ENCODE measurements around the gene CCDC185. TPM values are rescaled to one million over a fixed set of nuclear protein-coding genes. Genes with fewer than 3 reads are reported as not detected.
"Not testable (repeated sequence)": the region's sequence is repeated elsewhere in the genome, so short reads cannot be mapped to it uniquely, and the experiment has no call there.

CCDC185 gene
- total RNA-seq, 2 donors from 2014 or later = not detected

GRCh38 chr1:223363856-223364684 lies 29.1 kb upstream of the CCDC185 start, which contains the start of gene SUSD4:
SUSD4 (minus strand) TSS chr1:223364176; CDS start chr1:223363425, 751 bp downstream.
- H3K9me3 Mint-ChIP-seq = no peaks in the 10 kb centered on the region
- peak; percentile 72 for ATAC-seq (replicated peaks)
- peaks cover 3% of the 10 kb centered on the region for H3K4me1 Mint-ChIP-seq
- H3K27me3 Mint-ChIP-seq = peaks cover 3% of the 10 kb centered on the region
- peak within 1 kb of the TSS; percentile 71 for H3K4me3 Mint-ChIP-seq
- no peaks in the 10 kb centered on the region for H3K36me3 Mint-ChIP-seq (ENCODE audit: low read depth)
- no peak within 1 kb of the TSS for H3K27ac Mint-ChIP-seq

DNA sequence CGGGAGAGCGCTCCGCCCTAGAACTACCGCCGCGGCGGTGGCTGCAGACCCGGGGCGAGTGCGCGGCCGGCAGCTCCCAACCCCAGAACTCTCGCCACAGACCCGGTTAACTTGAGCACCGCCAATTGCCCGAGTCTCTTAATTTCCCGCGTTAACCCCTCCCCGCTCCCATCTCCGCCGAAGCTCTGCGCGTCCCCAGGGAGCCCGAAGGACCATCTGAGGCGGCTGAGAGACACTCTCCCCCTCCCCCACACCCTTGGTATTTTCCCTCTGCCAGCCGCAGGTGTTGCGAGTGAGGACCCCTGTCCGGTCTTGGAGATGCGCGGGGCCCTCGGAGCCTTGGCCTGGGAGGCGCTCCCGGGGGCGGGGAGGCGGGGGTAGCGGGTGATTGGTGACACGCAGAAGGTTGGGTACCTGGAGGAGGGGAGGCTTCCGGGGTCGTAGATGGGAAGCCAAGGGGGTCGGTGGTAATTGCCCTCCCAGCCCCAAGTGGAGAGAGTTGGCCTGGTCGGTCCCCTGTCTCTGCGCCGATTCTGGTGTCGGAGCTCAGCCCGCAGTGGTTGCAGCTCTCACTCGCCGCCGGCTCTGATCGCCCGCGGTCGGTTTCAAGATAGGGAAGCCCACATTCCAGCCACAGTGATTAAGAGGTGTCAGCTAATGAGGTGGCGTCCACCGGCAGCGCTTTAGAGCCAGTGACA lies 28.4 kb upstream of the CCDC185 start:
- Mint-ChIP-seq H3K9me3 (no peaks in the 10 kb centered on the region), H3K4me3 (peak overlapping the region; percentile 57), H3K27ac (no peak overlapping the region), H3K27me3 (peaks cover 3% of the 10 kb centered on the region), H3K4me1 (peaks cover 3% of the 10 kb centered on the region), H3K36me3 (ENCODE audit: low read depth) (no peaks in the 10 kb centered on the region)
- peak; percentile 43 for ATAC-seq (replicated peaks)

DNA sequence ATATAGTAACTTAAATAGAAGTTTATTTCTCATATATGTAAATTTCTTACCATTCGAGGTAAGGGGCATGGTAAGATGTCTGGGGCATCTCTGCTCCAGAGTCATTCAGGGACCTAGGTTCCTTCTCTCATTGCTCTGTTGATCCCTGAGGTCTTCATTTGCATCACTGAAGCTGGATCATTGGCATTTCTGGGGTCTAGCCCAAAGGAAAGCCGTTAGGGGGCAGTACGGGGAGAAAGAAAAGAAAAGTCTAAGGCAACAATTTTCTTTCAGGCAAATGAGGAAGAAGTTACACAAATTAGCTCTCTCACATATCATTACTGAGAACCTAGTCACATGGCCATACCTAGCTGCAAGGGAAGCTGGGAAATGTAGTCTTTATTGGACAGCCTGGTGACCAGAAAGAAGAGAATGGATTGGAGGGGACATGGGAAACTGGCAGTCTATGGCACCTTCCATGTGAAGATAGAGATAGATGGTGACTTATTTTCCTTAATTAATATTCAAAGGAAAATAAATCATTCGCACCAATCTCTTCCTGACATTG lies 19.1 kb upstream of the CCDC185 start:
- Mint-ChIP-seq H3K27ac (no peak overlapping the region), H3K4me1 (no peaks in the 10 kb centered on the region), H3K4me3 (no peak overlapping the region), H3K9me3 (no peaks in the 10 kb centered on the region), H3K27me3 (peaks cover 3% of the 10 kb centered on the region), H3K36me3 (ENCODE audit: low read depth) (no peaks in the 10 kb centered on the region)
- no peak for ATAC-seq (replicated peaks)

GRCh38 chr1:223378754-223379153 lies 14.5 kb upstream of the CCDC185 start:
- Mint-ChIP-seq H3K4me3 (no peak overlapping the region), H3K9me3 (no peaks in the 10 kb centered on the region), H3K27me3 (peaks cover 3% of the 10 kb centered on the region), H3K4me1 (no peaks in the 10 kb centered on the region), H3K27ac (no peak overlapping the region), H3K36me3 (ENCODE audit: low read depth) (no peaks in the 10 kb centered on the region)
- no peak for ATAC-seq (replicated peaks)

- peaks cover 3% of the 10 kb centered on the region for H3K27me3 Mint-ChIP-seq
- no peaks in the 10 kb centered on the region for H3K9me3 Mint-ChIP-seq
- no peak overlapping the region for H3K27ac Mint-ChIP-seq
- ATAC-seq (replicated peaks) = no peak
- no peak overlapping the region for H3K4me3 Mint-ChIP-seq
- no peaks in the 10 kb centered on the region for H3K4me1 Mint-ChIP-seq
- H3K36me3 Mint-ChIP-seq (ENCODE audit: low read depth) = no peaks in the 10 kb centered on the region
These were observed 7.2 kb upstream of the CCDC185 start for GRCh38 chr1:223386013-223386412.

- ATAC-seq (replicated peaks) = no peak
- H3K36me3 Mint-ChIP-seq (ENCODE audit: low read depth) = no peaks in the 10 kb centered on the region
- H3K9me3 Mint-ChIP-seq = no peaks in the 10 kb centered on the region
- H3K27me3 Mint-ChIP-seq = peaks cover 18% of the 10 kb centered on the region
- H3K4me3 Mint-ChIP-seq = no peak overlapping the region
- no peak overlapping the region for H3K27ac Mint-ChIP-seq
- H3K4me1 Mint-ChIP-seq = no peaks in the 10 kb centered on the region
These were observed 2.6 kb upstream of the CCDC185 start for GRCh38 chr1:223390618-223391017.

- no peaks in the 10 kb centered on the region for H3K4me1 Mint-ChIP-seq
- no peak overlapping the region for H3K27ac Mint-ChIP-seq
- no peak overlapping the region for H3K4me3 Mint-ChIP-seq
- H3K36me3 Mint-ChIP-seq (ENCODE audit: low read depth) = no peaks in the 10 kb centered on the region
- H3K9me3 Mint-ChIP-seq = no peaks in the 10 kb centered on the region
- H3K27me3 Mint-ChIP-seq = peaks cover 18% of the 10 kb centered on the region
- ATAC-seq (replicated peaks) = no peak
These were observed 1.0 kb downstream of the CCDC185 start for GRCh38 chr1:223394242-223394641.

DNA sequence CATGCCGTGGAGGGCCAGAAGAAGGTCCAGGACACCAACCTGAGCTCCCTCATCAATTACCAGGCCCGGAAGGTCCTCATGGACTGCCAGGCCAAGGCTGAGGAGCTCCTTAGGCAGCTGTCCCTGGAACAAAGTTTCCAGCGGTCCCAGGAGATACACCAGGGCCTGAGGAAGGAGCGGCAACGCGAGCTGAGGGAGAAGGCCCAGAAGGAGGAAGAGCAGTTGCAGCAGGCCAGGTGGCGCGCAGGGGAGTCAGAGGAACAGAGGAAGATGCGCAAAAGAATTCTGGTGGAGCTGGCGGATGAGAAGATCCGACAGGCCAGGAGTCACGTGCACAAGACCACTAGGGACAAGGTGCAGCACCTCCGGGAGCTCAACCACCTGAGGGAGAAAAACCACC lies 1.5 kb downstream of the CCDC185 start:
- H3K4me3 Mint-ChIP-seq = no peak overlapping the region
- no peak overlapping the region for H3K27ac Mint-ChIP-seq
- H3K36me3 Mint-ChIP-seq (ENCODE audit: low read depth) = no peaks in the 10 kb centered on the region
- no peaks in the 10 kb centered on the region for H3K4me1 Mint-ChIP-seq
- H3K9me3 Mint-ChIP-seq = no peaks in the 10 kb centered on the region
- peaks cover 18% of the 10 kb centered on the region for H3K27me3 Mint-ChIP-seq
- ATAC-seq (replicated peaks) = no peak

DNA sequence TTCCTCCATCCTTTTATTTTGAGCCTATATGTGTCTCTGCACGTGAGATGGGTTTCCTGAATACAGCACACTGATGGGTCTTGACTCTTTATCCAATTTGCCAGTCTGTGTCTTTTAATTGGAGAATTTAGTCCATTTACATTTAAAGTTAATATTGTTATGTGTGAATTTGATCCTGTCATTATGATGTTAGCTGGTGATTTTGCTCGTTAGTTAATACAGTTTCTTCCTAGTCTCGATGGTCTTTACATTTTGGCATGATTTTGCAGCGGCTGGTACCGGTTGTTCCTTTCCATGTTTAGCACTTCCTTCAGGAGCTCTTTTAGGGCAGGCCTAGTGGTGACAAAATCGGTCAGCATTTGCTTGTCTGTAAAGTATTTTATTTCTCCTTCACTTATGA lies 6.2 kb downstream of the CCDC185 start:
- peaks cover 19% of the 10 kb centered on the region for H3K4me1 Mint-ChIP-seq
- ATAC-seq (replicated peaks); H3K27me3 Mint-ChIP-seq; H3K36me3 Mint-ChIP-seq (ENCODE audit: low read depth); H3K27ac Mint-ChIP-seq; H3K4me3 Mint-ChIP-seq; H3K9me3 Mint-ChIP-seq: not testable (repeated sequence)

DNA sequence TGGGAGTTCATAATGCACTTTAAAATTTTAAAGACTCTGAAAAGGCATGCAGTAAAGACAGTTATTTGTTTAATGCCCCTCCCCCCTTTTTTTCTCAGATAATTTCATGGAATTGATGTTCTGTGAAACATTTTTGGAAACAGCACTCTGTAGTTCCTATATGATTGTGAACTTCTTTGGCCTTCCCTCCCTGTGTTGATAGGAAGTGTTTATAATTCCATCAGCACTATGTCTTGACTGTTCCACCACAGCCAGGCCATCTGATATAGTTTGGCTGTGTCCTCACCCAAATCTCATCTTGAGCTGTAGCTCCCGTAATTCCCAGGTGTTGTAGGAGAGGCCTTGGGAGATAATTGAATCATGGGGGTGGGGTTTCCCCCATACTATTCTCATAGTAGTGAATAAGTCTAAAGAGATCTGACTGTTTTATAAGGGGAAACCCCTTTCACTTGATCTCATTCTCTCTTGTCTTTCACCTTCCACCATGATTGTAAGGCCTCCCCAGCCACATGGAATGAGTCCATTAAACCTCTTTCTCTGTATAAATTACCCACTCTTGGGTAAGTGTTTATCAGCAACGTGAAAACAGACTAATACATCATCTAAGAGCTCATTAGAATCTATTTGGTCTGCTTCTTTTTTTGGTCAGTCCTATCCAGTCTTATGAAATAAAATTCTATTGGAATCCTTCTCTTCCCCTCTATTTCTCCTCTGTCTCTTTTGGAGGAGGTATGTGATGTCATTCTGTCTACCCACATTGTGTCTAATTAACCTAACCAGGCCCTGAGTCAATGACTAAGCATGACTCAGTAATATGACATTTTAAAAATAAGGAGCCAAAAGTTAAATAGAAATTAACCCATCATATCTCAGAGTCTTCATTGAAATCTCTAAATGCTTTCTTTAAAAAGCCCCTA lies 8.9 kb downstream of the CCDC185 start:
- Mint-ChIP-seq H3K4me1 (peaks cover 19% of the 10 kb centered on the region), H3K27ac (peak overlapping the region; percentile 75), H3K36me3 (ENCODE audit: low read depth) (no peaks in the 10 kb centered on the region), H3K9me3 (peaks cover 9% of the 10 kb centered on the region), H3K27me3 (no peaks in the 10 kb centered on the region), H3K4me3 (peak overlapping the region; percentile 18)
- ATAC-seq (replicated peaks) = peak; percentile 97

- Mint-ChIP-seq H3K9me3 (peaks cover 9% of the 10 kb centered on the region), H3K4me1 (peaks cover 19% of the 10 kb centered on the region), H3K4me3 (peak overlapping the region; percentile 18), H3K27ac (peak overlapping the region; percentile 75), H3K36me3 (ENCODE audit: low read depth) (no peaks in the 10 kb centered on the region), H3K27me3 (no peaks in the 10 kb centered on the region)
- ATAC-seq (replicated peaks) = no peak
These were observed 9.6 kb downstream of the CCDC185 start for GRCh38 chr1:223402790-223403142.

GRCh38 chr1:223403184-223403815 lies 10.1 kb downstream of the CCDC185 start:
- H3K36me3 Mint-ChIP-seq (ENCODE audit: low read depth) = no peaks in the 10 kb centered on the region
- peak overlapping the region; percentile 75 for H3K27ac Mint-ChIP-seq
- H3K4me1 Mint-ChIP-seq = peaks cover 19% of the 10 kb centered on the region
- ATAC-seq (replicated peaks) = no peak
- H3K4me3 Mint-ChIP-seq = peak overlapping the region; percentile 18
- peaks cover 9% of the 10 kb centered on the region for H3K9me3 Mint-ChIP-seq
- no peaks in the 10 kb centered on the region for H3K27me3 Mint-ChIP-seq

- Mint-ChIP-seq H3K4me3 (no peak overlapping the region), H3K4me1 (peaks cover 19% of the 10 kb centered on the region)
- ATAC-seq (replicated peaks) = no peak
These were observed 12.3 kb downstream of the CCDC185 start for GRCh38 chr1:223405507-223405906.

GRCh38 chr1:223410036-223410435 lies 16.8 kb downstream of the CCDC185 start:
- no peak for ATAC-seq (replicated peaks)
- no peak overlapping the region for H3K27ac Mint-ChIP-seq

More at GRCh38 chr1:223405507-223405906, 12.3 kb downstream of the CCDC185 start:
- peaks cover 9% of the 10 kb centered on the region for H3K9me3 Mint-ChIP-seq
- H3K36me3 Mint-ChIP-seq (ENCODE audit: low read depth) = no peaks in the 10 kb centered on the region
- H3K27ac Mint-ChIP-seq = no peak overlapping the region
- H3K27me3 Mint-ChIP-seq = no peaks in the 10 kb centered on the region

More at GRCh38 chr1:223410036-223410435, 16.8 kb downstream of the CCDC185 start:
- Mint-ChIP-seq H3K36me3 (ENCODE audit: low read depth) (no peaks in the 10 kb centered on the region), H3K4me3 (no peak overlapping the region), H3K27me3 (no peaks in the 10 kb centered on the region), H3K4me1 (no peaks in the 10 kb centered on the region), H3K9me3 (no peaks in the 10 kb centered on the region)

Measured in activated T-helper 17 cell treated with anti-CD3 and anti-CD28 coated beads, Interleukin-2, amount 50 U/mL, for 72 hours (primary cell).